HT-29 (cell line): Measurements from ENCODE around the gene DNAJC5G. TPM values are rescaled to one million over a fixed set of nuclear protein-coding genes. Genes with fewer than 3 reads are reported as not detected.
"Not testable (repeated sequence)": the region's sequence is repeated elsewhere in the genome, so short reads cannot be mapped to it uniquely, and the experiment has no call there.

Source experiments
- DNase-seq: peaks from one replicate; pipeline ENCODE4 v3.0.0-alpha.2; 2015; ENCODE audit warnings: low spot score
- total RNA-seq: library from RNA; depleted of rRNA; stranded (reverse); fragments of >200 nt; shearing (Covaris generic); gene quantifications from 2 replicates; pipeline ENCODE4 v1.2.3, GENCODE V29; 2014

Gene DNAJC5G
- total RNA-seq, 1 experiment from 2014 or later, result not detected

DNA sequence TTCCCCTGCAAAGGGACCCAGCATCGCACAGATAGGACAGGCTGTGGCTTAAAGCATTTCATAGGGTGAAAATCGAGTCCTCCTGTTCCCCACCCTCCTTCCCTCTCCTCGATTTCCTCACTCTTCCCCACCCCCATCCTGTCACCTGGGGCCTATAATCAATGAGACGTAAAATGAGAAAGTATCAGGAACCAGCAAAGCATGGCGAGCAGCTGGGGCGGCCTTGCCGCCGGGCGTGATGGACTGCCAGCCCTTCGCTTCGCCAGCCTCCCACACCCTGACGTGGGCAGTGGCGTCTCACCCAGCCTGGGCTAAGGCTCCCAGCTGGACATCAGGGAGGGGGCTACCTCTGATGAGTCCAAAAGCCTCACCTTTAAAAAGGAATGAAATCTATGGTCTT is 23.5 kb upstream of the DNAJC5G start:
- no peak for DNase-seq

DNA sequence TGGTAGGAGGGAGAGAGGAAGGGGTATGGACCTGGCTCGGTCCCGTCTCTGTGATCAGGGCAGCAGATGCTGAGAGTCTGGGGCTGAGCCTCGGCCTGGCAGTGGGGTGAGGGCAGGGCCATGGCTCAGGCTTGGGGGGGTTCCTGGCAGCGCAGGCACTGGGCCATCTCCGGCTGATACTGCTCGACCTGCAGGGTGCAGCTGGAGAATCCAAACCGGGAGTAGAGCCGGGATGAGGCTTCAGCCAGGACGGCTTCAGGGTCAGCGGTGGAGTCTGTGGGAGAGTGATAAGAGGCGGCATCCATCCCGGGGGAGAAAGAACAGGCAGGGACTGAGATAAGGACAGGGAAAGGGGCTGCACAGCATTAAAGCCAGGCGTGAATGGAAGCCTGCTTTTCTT is 20.0 kb upstream of the DNAJC5G start:
- DNase-seq, result no peak

DNA sequence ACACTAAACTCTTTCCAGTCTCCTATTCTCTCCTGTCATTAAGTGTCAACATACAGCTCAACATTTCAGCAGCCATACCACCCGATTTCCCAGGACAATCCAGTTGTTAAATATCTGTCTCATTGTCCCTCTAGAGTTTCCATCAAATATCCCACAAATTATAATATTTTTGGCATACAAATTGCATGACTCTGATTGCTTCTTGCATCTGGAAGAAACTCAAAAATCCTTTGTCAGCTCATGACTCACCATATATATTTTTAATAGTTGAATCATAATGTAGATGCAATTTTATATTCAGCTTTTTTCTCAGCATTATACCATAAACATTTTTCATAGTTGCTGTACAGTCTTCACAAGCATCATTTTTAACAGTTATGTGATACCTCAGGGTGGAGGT is 19.6 kb upstream of the DNAJC5G start:
- no peak for DNase-seq

DNA sequence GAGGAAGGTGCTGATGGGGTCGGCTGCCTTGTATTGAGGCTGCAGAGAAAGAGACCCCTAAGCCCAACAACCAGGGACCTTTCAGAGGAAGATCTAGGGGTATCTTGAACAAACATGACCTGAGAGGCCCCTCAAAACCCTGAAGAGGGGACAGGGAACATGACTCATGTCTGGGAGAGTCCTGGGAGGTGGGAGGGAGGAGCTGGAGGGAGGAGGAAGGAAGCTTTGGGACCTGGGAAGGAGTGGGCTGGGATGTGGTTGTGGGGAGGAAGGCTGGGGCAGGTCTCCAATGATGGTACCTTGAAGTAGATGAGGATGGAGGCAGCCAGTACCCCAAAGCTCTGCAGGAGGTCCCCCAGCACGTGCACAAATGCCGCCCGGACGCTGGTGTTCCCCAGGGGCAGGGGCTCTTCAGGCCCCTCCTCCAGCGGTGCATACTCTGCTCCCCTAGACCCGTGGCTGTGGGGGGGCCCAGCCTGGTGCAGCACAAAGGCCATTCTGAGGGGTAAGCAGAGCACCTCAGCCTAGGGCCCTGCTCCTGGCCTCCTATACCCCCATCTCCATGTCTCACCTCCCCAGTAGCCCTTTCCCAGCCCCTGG is 18.3 kb upstream of the DNAJC5G start:
- DNase-seq, result no peak

GRCh38 chr2:27258051-27258450 is 17.2 kb upstream of the DNAJC5G start:
- no peak for DNase-seq

DNA sequence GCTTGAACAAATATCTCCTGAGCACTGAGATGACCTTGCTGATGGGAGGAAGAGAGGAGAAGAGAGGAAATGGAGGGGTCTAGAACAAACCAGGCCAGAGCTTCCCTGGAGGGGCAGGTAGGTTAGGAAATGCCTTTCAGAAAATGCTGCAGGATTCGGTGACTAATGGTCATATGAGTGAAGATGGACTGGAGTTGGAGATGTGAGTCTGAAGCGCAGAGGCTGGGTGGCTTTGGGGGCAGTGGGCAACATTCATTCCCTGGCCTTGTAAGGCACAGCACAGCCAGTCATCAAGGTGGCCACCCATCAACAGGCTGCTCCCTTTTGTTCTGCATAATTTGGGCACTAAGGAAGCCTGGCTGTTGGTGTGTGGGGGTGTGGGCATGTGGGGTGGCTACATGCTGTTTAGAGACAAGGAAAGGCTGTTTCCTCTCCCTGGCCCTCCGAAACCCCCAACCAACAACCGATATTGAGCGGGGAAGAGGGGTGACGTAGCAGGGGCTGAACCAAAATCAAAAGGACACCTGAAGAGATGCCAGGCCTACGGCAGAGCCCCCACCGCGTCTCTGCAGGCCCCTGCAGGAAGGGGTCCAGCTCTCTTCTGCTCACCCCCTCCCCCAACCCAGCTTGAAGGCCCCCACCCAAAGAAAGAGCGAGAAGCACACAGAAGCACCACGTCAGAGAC is 13.8 kb upstream of the DNAJC5G start:
- DNase-seq, result no peak

DNA sequence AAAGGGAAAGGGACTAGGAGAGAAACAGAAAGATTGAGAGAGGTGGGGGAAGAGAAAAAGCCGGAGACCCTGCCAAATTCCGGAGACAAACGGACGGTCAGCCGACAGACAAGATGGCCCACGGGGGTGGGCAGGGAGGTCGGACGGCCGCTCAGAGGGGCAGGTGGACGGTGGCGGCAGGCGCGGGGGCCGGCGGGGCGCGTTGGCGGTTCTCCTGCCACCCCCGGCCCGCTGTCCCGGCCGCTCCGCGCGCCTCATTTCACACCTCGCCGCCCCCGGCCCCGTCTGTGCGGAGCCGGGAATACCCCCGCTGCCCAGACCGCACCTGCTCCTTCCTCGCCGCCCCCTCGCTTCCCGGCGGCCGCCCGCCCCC is 13.3 kb upstream of the DNAJC5G start:
- no peak for DNase-seq

DNA sequence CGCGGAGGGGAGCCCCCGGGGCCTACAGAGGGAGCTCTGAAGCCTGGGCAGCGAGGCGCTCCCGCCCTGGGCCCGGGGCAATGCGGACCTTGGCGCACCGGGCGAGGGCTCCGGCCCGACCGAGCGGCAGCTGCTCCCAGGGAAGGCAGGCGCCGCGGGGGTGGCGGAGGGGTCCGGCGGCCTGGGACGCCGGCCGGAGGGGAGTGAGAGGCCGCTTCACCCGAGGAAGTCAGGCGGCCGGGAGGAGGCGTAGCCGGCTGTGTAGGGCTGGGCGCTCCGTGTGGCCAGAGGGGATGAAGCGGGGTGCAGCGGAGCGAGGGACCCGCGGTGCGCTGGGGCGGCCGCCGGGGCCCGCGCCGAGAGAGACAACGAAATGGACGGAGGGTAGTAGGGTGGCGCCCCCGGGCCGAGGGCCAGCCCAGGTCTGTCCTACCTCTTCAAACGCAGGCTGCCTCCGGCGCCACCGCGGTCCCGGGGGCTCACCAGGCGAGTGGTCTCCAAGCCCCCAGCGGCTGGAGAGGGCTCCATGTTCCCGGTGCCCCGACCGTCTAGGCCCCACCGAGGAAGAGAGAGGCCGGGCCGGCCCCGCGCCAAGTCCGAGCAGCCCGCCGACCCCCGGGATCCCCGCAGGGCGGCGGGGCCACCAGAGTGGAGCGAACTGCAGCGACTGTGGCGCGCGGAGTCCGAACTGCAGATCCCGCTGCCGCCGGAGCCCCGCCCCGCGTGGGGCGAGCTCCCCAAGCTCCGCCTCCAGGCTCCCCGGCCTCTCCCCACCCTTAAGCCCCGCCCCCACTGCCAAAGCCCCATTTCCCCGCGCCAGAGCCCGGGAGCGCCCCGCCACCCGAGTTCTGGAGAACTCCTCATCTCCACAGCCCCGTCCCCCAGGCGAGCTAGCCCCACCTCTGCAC is 12.6 kb upstream of the DNAJC5G start, which contains the start of gene SLC30A3:
TSS of gene SLC30A3 (minus strand) at position 669 of the 908 bp plus-strand sequence. CDS start at position 528, 141 bp downstream.
- no peak for DNase-seq

- DNase-seq, result no peak
Observed at GRCh38 chr2:27263287-27264252, 11.7 kb upstream of the DNAJC5G start.

GRCh38 chr2:27264253-27264752 is 10.9 kb upstream of the DNAJC5G start:
- DNase-seq, result no peak

- peak; percentile 38 for DNase-seq
Observed at GRCh38 chr2:27264753-27265535, 10.3 kb upstream of the DNAJC5G start.

- no peak for DNase-seq
Observed at GRCh38 chr2:27265536-27265870, 9.7 kb upstream of the DNAJC5G start.

DNA sequence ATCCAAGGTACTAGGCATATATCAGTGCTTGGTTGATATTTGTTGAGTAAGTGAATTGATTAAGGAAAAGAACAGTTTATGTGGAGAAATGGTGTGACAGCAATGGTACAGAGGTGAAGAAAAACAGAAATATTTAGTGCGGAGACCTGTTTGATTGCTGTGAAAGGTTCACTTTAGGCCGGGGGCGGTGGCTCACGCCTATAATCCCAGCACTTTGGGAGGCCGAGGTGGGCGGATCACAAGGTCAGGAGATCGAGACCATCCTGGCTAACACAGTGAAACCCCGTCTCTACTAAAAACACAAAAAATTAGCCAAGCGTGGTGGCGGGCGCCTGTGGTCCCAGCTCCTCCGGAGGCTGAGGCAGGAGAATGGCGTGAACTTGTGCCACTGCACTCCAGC is 6.9 kb upstream of the DNAJC5G start:
- not testable (repeated sequence) for DNase-seq

DNA sequence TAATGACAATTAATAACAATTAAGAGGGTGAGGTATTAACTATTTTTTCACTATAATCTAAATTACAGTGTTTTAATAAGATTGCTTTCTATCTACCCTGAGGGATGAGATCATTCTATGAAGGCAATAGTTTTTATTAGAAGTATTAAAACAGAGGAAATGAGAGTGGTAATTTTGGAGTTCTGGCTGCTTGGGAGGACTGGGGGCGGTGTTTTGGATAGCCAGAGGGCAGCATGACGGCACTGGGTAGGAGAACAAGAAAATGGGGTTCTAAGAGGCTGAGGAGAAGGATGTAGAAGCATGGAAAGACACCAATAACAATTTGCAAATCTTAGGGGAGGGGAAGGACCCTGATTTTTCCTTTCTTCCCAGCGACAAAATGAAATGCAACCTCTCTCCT is 5.1 kb upstream of the DNAJC5G start:
- DNase-seq, result no peak

- no peak for DNase-seq
Observed at GRCh38 chr2:27270670-27271069, 4.6 kb upstream of the DNAJC5G start.

DNA sequence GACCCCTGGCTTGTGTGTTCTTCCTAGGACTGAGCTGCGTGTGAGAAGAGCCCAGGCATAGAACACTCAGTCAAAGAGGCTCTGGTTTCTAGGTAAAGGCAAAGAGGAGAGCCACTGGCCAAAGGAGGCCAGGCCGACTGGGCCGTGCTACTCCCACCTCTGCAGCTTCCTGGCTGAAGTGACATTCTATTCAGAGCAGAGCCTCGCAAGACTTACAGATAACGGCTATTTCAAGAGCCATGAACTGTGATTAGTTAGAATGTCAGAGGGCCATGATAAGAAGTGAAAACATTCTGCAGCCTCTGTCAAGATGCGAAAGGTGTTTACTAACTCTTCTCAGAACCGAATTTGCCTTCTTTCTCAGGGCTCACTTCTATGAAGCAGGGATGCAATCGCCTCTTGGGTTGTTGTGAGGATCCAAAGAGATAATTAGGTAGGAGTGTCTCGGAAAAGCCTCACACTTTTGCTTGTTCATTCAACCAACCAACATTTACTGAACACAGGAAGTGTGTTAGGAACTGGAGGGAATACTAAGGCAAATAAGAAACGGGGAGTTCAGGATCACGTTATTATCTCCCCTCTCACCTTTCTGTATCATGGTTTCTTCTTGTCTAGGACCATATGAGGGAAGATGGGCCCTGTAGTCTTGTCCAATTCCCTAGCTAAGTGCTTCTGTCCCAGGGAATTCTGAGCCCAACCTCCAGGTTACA is 3.4 kb upstream of the DNAJC5G start:
- DNase-seq, result no peak

- not testable (repeated sequence) for DNase-seq
Observed at GRCh38 chr2:27272537-27273522, 2.4 kb upstream of the DNAJC5G start.

DNA sequence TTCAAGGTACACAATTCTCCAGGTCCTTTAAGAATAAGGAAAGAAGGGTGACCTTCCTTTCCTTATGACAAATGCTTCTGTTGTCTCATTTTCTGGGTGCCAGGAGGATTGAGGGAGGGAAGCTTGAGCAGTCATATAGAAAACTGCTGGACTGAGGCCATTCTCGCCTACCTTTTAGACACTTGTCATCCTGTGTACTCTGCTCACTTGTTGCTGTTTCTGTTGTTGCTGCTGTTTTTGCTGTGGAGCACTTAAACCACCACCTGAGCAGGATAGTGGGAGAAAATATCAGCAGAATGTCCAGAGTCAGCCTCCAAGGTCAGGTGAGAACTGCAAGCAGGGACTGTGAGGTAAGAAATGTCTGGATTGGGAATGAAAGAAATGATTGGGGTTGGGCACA is 2.8 kb downstream of the DNAJC5G start:
- DNase-seq, result no peak
